DOHH2 (cell line): ENCODE measurements around the gene PLSCR2.

Experiments
- CTCF ChIP-seq: fragments of 200-600 bp; sonication (generic); IDR thresholded peaks from one replicate; pipeline ENCODE4 v1.5.1; 2014; ENCODE audit warnings: antibody characterized with exemption, mild to moderate bottlenecking, low read depth, low read length; ENCODE audit not compliant: poor library complexity, severe bottlenecking
- EZH2phosphoT487 ChIP-seq: fragments of 200-600 bp; sonication (generic); IDR thresholded peaks from 2 replicates; pipeline ENCODE4 v1.6.1; 2017; ENCODE audit warnings: borderline replicate concordance, mild to moderate bottlenecking, antibody characterized with exemption, low read length, moderate library complexity, mixed read lengths

- no peak for TF ChIP-seq CTCF
- no peak for TF ChIP-seq EZH2phosphoT487
Measured at GRCh38 chr3:146396792-146397191, 72.6 kb downstream of the PLSCR2 start.
